ENCODE measurements around the gene QSOX2.

GRCh38 chr9:136209232-136209631, 36.4 kb downstream of the QSOX2 start:
- TF ChIP-seq CTCF (conservative IDR thresholded peaks at IDR 0.05; ENCODE audit: low read depth, low read length) (no peak), EZH2 (IDR thresholded peaks at IDR 0.05; ENCODE audit: low read length, unreplicated experiment) (no peak)

Data from PC-3 (cell line).